22Rv1 (cell line): Measurements from ENCODE around the gene GALNT17.

Experiments
- CTCF ChIP-seq: fragments of 450-650 bp; IDR thresholded peaks from 2 replicates; pipeline ENCODE4 v1.5.1; 2017; ENCODE audit warnings: mild to moderate bottlenecking
- ZFX ChIP-seq: fragments of 450-650 bp; IDR thresholded peaks from 2 replicates; pipeline ENCODE4 v1.6.1; 2017; ENCODE audit warnings: antibody characterized with exemption, borderline replicate concordance

- no peak for TF ChIP-seq CTCF
- no peak for TF ChIP-seq ZFX
These were observed 481.0 kb downstream of the GALNT17 start for GRCh38 chr7:71612911-71613310.
